HG03108 (cell line): Measurements from ENCODE around the gene COL16A1.

Experiments
- ATAC-seq: cut with Tn5 transposase; IDR thresholded peaks from one replicate; pipeline ENCODE4 v1.9.1; 2021; ENCODE audit warnings: moderate library complexity; ENCODE audit not compliant: unreplicated experiment

COL16A1 gene

DNA sequence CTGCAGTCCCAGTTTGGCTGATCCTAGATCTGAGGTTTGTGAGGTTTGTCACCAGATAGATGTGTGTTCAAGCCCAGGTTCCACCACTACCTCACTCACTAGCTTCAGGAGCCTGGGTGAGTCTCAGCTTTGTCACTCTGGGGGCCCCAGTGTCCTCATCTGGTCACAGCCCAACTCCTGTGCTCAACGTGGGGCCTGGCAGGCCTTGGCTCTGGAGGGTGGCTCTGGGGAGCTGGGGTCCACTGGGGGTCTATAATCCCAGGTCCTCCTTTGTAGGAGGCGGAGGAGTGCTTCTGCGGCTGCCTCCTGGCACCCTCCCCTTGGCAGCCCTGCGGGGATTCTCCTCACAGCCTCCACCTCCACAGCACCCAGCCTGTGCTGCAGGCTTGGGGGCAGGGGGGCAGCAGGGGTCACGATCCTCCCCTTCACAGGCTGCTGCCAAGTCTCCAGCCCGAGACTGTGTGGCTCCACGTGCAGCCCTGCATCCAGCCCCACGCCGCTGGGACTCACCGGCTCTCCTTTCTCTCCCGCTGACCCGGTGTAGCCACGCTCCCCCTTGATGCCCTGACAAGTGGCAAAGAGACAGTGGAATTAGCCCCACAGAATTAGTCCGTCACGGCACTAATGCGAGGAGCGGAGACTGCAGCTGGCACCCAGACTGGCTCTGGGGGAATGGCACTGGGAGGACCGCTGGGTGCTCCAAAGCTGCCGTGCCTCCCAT lies 36.6 kb downstream of the COL16A1 start:
- ATAC-seq = no peak

DNA sequence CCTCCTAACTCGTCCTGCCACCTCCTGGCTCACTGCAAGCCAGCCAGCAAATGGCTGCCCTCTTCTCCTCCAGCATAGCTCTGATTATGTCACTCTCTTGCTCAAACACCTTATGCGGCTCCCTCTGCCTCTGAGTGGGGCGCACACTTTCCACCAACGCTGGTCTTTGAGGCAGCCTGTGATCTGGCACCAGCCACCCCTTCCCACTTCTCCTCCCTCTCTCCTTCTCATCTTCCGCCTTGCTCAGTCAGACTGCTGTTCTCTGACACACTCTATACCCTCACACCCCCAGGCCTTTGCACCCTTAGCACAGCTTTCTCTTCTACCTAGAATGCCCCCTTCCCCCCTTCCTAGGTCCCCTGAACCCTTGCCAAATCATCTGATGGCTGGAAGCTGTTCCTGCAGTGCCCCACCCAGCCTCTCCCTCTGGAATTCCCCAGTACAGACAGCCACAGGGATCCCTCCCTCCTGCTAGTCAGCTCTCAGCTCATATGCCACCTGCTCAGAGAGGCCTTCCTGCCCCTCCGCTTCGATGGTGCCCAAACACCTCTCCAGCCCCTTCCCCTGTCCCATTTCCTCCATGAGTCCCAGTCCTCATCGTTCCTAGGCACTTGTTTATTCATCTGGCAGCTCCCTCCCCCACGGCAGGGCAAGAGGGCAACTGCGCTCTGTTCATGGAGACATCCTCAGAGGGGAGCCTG lies 37.4 kb downstream of the COL16A1 start:
- no peak for ATAC-seq

DNA sequence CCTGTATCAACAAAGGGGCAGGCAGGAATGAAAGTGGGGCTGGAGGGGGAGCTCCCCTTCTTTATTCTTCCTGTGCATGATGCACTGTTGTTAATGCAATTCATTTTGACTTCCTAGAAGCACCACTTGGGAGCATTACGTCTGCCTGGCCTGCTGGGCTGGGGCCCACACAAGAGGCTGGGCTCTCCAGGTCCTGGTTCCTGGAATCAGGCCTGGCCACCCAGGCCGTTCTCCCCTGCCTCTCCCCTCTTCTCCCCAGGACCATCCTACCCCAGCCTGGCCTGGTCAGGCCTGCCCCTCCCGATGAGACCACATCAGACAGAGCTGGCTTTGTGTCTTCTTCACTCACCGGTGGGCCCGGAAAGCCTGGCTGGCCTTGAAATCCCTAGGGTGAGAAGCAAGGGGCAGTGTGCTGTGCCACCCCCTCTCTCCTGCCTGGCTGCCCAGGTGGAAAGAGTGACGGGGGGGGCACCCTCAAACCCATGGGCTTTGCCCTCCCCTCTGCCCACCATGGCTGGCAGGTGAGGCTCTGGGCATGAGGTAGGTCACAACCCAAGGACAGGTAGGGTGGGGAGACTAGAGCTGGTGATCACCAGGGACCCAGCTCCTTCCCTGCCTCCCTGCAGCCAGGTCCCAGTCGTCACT lies 38.5 kb downstream of the COL16A1 start:
- ATAC-seq = no peak

DNA sequence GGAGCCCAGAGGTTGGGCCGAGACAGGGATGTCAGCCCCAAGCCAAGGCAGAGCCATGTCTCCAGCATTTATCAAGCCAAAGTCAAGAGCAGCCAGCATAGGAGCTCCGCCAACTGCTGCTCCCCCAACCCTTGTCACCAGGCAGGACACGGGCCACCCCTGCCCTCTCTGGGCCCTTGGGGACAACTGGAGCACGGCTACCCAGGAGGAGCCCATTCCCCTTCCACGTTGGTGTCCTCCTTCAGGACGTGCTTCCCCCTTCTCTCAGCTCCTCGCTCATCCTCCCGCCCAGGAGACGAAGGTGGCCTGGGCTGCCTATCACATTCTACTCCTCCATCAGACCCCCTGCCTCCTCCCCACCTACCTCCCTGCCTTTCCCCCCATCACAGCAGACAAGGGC lies 39.3 kb downstream of the COL16A1 start:
- no peak for ATAC-seq

DNA sequence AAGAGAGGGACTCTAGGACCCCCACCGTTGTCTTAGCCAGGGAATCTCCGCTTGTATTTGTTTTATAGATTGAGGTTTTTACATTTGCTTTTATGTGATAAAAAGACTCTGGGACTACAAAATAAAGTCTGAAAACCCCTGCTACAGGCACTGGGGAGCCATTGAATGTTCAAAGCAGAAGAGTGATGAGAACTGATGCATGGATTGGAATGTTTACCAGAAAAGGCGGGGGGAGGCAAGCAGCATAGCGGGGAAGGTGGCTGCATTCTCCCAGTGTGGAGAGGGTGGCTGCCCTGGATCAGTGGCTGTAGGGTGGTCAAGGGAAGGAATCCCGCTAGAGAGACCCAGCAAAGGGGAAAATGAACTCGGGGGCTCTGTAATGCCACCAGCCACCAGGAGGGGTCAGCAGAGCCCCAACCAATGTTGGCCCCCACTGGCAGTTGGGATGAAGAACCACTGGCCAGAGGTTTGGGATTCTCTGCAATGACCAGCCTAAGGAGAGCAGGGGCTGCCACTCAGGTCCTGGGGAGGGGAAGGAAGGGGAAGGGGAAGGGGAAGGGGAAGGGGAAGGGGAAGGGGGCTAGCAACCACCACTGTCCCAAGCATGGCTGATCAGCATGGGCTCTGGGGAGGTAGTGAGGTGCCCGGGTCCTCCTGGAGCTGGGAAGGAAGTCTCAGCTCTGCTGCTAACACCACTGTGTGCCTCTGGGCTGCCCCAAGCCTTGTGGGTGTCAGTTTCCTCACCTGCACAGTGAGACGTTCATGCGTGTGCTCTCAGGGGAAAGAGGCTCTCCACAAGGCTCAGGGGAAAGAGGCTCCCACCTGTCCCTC lies 40.0 kb downstream of the COL16A1 start:
- ATAC-seq = no peak

DNA sequence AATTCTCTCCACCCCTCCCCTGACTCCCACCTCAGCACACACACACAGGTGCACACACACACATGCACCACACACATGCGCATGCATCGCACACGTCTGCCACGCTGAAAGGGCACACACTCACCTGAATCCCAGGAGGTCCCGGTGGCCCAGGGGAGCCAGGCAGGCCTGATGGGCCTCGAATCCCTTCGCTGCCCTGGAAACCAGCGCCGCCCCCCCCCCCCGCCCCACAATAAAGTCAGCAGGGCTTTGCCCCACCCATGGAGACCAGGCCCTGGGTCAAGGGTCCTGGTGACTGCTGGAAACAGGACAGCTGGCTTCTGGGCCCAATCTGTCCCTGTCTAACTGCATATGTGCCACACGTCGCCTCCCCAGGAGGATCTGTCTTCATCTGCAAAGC lies 41.4 kb downstream of the COL16A1 start:
- no peak for ATAC-seq

DNA sequence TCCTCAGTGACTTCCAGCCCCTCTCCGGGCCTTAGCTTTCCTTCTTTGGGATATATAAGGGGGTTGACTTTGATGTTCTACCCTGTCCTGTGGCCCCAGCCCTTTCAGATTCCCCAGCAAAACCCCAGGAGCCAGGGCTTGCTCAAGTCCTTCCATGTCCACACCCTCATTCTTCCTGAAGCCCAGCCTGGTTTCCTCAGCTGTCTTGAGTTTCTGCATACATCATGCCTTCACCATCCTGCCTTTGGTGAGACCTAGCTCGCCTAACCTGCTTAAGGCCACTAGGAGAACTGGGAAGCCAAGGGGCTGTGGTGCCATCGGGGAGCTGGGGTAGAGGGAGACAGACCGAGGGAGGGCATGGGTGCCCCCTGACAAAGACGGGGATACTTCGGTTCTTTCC lies 42.0 kb downstream of the COL16A1 start:
- ATAC-seq = no peak

DNA sequence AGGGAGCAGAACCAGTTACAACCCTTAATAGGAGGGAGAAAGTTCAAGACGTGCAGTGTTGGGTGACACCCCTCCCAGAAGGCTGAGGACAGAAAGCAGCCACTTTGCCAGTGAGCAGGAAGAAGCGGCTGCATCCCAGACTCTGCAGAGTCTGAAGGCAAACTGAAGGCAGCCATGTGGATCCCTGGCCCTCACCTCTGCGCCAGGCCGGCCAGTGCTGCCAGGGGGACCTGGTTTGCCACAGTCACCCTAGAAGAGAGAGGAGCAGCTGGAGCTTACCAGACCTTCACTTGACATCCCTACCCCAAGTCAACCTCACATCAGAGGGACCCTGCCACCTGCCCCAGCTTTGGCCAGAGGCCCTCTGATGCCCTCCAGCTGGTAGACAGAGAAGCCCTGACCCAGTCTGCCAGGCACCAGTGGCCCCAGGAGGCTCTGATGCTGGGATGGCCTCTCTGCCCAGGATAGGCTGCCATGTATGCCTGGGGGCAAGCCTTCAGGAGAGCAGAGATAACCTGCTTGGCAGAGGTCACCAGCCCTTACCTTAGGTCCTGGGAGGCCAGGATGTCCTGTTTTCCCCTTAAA lies 42.9 kb downstream of the COL16A1 start:
- ATAC-seq = no peak

DNA sequence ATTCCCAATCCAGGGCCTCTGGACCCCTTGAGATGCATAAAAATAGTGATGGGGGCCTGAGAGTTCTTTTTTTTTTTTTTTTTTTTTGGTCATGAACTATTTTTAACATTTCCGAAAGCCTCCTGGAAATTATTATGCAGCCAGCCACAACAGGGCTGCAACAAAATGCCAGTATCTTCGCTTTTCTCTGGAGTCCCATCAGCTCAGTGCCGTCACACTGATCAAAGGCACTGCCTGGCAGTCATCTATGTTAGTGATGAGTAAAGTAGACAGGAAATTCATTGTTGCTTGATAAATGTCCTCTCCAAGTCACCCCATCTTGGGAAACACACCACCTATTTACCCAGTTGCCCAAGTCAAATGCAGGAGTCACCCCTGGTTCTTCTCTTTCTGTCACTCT lies 43.9 kb downstream of the COL16A1 start:
- ATAC-seq = no peak

DNA sequence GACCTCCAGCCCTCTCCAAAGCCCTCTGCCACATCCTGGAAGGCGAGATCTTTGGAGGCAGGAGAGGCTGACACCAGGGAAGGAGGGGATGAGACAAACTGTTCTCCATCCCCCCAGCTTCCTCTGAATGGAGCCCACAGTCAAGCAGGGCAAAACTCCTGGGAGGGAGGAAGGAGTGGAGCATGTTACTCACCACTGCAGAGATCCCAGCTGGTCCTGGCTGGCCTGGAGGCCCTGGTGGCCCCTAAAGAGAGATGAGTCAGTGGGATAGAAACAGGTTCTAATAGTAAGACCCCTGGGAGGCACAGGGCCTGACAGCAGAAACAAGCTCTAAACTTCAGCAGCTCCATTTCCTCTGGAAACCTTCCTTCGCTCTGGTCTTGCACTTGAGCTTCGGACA lies 45.1 kb downstream of the COL16A1 start:
- ATAC-seq = no peak

DNA sequence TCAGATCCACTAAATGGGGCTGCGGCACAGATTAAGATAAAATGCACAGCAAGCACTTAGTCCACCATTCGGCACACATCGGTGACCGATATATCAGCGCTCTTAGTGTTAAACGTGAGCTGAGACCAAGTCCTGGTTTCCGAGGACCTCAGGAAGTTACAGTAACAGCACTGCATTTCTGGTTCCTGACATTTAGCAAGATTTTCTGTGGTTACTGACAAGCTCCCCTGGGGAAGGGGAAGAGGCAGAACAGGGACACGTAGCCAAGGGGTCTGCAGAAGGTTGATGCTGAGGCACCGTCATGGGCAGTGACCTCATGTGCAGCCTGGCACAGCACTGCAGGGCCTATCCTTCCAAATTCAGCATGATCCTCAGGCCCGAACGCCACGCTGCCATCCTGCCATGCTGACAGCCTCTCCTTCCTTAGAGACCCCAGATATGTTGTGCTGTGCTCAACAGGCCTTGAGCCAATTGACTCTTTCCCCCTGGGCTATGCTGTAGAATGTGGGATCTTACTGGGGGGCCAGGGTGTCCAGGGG lies 45.8 kb downstream of the COL16A1 start:
- ATAC-seq = no peak

DNA sequence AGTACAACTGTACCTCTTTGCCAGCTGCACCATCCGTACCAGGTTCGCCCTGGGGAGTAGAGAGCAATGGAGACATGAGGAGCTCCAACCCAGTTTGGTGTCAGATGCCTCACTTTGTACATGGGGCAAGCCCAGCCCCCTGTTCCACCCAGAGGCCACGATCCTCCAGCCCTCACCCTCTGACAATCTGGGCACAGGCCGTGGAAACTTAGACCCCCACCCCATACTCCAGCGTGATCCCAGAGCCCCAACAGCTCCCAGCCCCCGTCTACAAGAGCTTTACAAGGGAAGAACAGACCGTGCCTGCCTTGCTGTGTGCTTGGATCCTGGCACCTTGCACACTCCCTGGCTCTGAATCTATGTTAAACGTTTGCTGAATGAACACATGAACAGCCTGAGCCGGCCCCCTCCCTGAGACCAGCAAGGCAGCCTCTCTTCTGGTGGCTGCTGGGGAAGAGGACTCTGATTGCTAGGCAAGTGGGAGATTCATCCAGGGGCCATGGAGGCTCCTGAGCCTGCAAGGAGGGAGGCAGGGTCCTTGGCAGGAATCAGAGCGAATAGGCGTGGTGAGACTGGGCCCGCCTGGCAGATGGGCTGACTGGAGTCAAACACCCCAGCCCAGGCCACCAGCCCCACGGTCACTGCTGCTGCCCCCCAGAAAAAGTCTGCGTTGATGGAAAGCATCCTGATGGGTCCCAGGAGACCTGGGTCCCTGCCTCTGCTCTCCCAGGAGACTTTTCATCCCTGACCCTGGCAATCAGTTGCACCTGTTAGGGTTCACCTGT lies 46.6 kb downstream of the COL16A1 start:
- no peak for ATAC-seq

DNA sequence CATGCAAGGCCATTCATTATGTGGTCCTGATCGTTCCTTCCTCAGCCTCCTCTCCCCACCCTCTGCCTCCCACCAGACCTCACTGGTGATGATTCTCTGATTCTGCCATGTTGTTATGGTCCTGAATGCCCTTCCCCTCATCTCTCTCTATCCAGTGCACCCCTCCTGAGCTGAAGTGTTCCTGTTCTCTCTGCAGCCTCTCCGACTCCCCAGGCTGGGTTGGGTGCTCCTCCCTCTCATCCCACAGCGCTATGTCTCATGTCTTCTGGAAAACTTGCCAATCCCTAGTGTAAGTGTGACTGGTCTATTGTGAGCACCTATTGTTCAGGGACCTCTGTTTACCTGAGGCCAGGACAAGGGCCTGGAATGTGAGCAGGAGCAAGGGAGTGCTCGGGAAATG lies 48.1 kb downstream of the COL16A1 start:
- no peak for ATAC-seq

DNA sequence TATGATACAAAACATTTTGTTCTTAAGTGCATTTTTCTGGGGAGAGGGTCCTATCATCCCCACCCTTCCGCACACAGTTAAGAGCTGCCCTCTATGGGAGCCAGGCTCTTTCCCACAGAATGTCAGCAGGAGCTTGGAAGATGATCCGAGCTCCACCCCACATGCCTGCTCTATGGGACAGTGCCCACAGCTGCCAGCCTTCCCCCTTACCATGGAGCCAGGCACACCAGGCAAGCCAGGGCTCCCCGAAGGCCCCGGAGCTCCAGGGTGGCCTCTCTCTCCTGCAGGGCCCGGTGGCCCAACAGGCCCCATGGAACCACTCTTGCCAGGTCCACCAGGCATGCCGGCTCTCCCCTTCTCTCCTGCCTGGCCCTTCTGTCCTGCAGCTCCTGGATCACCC lies 48.7 kb downstream of the COL16A1 start:
- no peak for ATAC-seq

DNA sequence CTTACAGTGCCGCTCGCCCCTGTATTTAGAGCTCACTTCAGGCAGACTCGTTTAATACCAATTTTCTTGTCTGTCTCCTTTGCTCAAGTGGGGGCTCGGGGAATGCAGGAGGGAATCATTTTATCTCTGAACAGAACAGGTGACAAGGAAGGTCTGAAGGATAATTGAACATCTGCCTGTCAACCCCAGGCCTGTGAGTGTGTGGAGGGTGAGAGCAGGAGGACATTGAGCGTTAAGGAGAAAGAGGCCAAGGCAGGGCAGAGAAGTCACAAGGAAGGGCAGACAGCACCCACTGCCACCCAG lies 49.4 kb downstream of the COL16A1 start:
- no peak for ATAC-seq

DNA sequence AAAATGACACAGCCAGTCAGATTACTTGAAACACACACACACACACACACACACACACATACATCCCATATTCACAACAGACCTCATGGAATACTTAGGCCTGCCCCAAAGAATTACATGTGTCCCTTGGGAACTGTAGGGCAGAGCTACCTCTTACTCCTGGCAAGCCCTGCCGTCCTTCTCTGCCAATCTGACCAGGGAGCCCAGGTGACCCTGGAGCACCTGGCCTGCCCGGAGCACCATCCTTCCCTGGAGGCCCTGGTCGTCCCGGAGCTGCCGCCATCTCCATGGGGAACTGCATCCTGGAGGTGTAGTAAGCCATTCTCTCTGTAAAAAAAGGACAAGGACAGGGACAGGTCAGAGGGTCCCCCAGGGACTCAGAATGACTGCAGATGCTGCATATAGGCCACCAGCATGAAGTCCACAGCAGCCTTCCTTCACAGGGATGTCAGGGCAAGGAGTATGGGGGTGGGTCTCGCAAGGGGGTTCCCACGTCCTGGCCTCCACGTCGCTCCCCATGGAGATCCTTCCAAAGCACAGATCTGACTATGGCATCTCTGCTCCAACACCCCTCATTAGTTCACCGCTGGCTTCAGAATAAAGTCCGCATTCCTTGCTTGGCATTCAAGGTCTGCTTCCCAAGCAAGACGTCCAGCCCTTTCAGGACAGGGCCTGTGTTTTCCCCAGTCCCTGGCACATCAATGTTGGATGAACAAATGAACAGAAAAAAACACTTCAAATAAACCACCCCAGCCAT lies 49.9 kb downstream of the COL16A1 start:
- ATAC-seq = no peak

DNA sequence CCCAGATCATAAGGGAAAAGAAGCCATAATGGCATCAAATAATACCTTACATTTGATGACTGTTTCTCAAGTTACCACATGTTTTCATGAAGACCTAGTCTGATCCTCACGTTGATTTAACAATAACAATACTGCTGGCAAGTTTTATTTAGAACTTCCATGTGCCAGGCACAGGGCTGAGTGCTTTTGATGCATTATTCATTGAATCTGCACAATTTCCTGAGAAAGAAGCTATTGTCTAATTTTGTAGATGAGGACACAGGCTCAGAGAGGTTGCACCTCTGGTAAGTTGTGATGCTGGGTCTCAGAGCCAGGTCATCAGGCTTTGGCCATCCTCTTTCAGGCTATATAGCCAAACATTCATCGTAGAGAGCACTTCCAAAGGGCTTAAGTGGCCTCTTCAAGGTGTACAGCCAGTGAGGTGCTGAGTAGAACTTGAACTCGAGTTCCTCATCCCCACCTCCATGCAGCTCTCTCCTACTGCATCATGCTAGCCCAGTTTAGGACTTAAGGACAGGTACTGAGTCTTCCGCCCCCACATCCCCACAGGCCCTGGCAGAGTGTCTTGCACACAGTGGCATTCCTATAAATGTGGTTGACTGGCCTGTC lies 50.8 kb downstream of the COL16A1 start:
- no peak for ATAC-seq

DNA sequence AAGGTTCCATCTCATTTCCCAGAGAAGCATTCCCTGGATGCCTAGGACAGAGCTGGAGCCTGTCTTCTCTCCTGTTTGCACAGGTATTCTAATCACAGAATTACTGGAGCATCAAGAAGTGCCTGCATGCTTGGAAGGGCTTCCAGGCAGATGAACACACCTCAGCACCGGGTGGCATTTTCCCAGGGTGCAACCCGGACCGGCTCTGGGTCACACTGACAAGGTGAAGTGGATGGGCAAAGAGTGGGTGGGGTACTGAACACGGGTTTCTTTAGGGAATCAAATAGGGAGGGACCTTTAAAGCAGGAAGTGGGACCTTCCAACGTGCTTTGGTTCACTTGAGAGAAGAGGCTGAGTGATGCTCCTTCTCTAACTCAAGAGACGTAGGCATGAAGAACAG lies 52.1 kb downstream of the COL16A1 start:
- ATAC-seq = no peak

DNA sequence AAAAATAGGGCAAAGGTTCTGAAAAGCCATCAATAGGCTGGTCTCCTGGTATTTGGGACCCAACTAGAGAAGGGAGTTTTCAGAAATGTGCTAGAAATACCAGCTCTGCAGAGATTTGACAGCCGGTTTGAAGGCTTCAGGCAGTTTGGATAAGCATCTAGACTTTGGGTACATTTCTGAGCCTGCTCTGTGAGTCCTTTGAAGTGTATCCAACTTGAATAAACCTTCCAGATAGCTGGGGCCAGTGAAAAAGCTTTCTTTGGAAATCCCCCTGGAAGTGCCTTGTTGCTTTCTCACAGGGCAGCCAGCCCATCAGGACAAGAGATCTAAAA lies 52.8 kb downstream of the COL16A1 start:
- ATAC-seq = no peak
